Stimulated activated CD8-positive, alpha-beta memory T cell treated with anti-CD3 and anti-CD28 coated beads, Interleukin-12 subunit alpha, Interleukin-12 subunit beta, amount 100 ng/mL, for 24 hours (primary cell): ENCODE measurements around the gene MYOCOS.

Experiments used
- DNase-seq: peaks from one replicate; pipeline ENCODE4 v3.0.0-alpha.2; 2020; ENCODE audit errors: extremely low read depth

Gene MYOCOS

GRCh38 chr1:171663036-171663853 lies 41.2 kb downstream of the MYOCOS start:
- DNase-seq = no peak

- no peak for DNase-seq
Measured at GRCh38 chr1:171663854-171664575, 42.0 kb downstream of the MYOCOS start.

GRCh38 chr1:171664976-171665375 lies 42.9 kb downstream of the MYOCOS start:
- no peak for DNase-seq

- no peak for DNase-seq
Measured at GRCh38 chr1:171666114-171666769, 44.2 kb downstream of the MYOCOS start.

- DNase-seq = no peak
Measured at GRCh38 chr1:171668372-171668771, 46.3 kb downstream of the MYOCOS start.

GRCh38 chr1:171670739-171671138 lies 48.7 kb downstream of the MYOCOS start:
- no peak for DNase-seq

GRCh38 chr1:171674431-171675405 lies 52.7 kb downstream of the MYOCOS start:
- no peak for DNase-seq
